Right lobe of liver (tissue), 6 donors: ENCODE data around the gene SLC24A4. TPM values are rescaled to one million over a fixed set of nuclear protein-coding genes. Genes with fewer than 3 reads are reported as not detected.

ENCODE experiments used
- ATAC-seq, 4 donors: fragments of 200-7000 bp; cut with Tn5 transposase; one replicate each; pipeline ENCODE4 v1.9.1; 2020; ENCODE audit warnings: mild to moderate bottlenecking in 4 of 4, moderate library complexity in 4 of 4
- DNase-seq, 3 donors: peaks; one replicate each; pipeline ENCODE4 v3.0.0-alpha.2; 2020
- H3K27ac ChIP-seq, 3 donors: fragments of 200-600 bp; one replicate each; pipeline ENCODE4 v1.8.0; 2022
- H3K27me3 ChIP-seq, 2 donors: fragments of 200-600 bp; one replicate each; pipeline ENCODE4 v1.8.0; 2022
- H3K36me3 ChIP-seq, 4 donors: fragments of 200-600 bp; sonication (generic) in 1 of 4; one replicate each; pipeline versions ENCODE4 v1.5.1 to v1.8.0; 2017 to 2022; ENCODE audit warnings: control low read depth in 1 of 4
- H3K4me1 ChIP-seq, 4 donors: fragments of 200-600 bp; sonication (generic) in 1 of 4; one replicate each; pipeline versions ENCODE4 v1.5.1 to v1.8.0; 2017 to 2022; ENCODE audit warnings: control low read depth in 1 of 4
- H3K4me3 ChIP-seq, 3 donors: fragments of 200-600 bp; one replicate each; pipeline ENCODE4 v1.8.0; 2022
- H3K9me3 ChIP-seq, 4 donors: fragments of 200-600 bp; sonication (generic) in 1 of 4; one replicate each; pipeline versions ENCODE4 v1.5.1 to v1.8.0; 2017 to 2022; ENCODE audit warnings: control low read depth in 1 of 4
- POLR2A ChIP-seq: fragments of 450-650 bp; IDR thresholded peaks from one replicate; pipeline ENCODE4 v1.6.1; 2017; ENCODE audit warnings: antibody characterized with exemption, mild to moderate bottlenecking
- WGBS: methylation state at CpG from one replicate; pipeline ENCODE4 v1.1.6; 2018; ENCODE audit warnings: low coverage, low lambda C conversion rate; ENCODE audit not compliant: insufficient coverage; ENCODE audit errors: missing lambda C conversion rate; 5-methylcytosine and 5-hydroxymethylcytosine counted together
- intact Hi-C, 2 donors: fragments of 100-400 bp; cut with DNase I; formaldehyde crosslinking; loops; one replicate each; pipeline versions ENCODE4 v1.11.2 to v1.14.1; 2022
- total RNA-seq, 6 experiments: library from RNA; depleted of rRNA in 2 of 6; stranded (reverse); fragments of >200 nt in 2 of 6; fragmentation: NEBNext Ultra II Directional in 3 of 6; extraction: Animal tissue kit (Norgen Biotek cat#: 25700) in 3 of 6; gene quantifications; one replicate each; pipeline versions ENCODE4 v1.1.0 to v1.2.4, GENCODE V29; 2016 to 2023
- TF ChIP-seq, protein P1 (sequence below), 4 donors: fragments of 200-600 bp in 3 of 4; fragments of 450-650 bp in 1 of 4; IDR thresholded peaks; one replicate each; pipeline versions ENCODE4 v1.5.1 to v1.8.0; 2016 to 2022; ENCODE audit warnings: antibody characterized with exemption in 4 of 4, mild to moderate bottlenecking in 2 of 4
- donor health status: DM: no; HTN: yes; CAD: no.
- donor health status: DM: no; HTN: no; CAD: no.
- donor health status: DM: no; HTN: no; CAD: no.
- donor health status: DM: no; HTN: yes; CAD: no.
- donor health status: DM: no; HTN: yes; CAD: no.

SLC24A4 gene
- total RNA-seq, 6 experiments from 2014 or later: 0.06 to 0.29 (median 0.21) TPM

- intact Hi-C loops: no loop called here
- WGBS: 87% methylated on average over 7 of the region's 10 CpGs
- Histone ChIP-seq H3K4me3 (no peak overlapping the region), H3K27ac (no peak overlapping the region), H3K27me3 (no peaks in the 10 kb centered on the region), H3K4me1 (no peaks in the 10 kb centered on the region), H3K36me3 (no peaks in the 10 kb centered on the region), H3K9me3 (no peaks in the 10 kb centered on the region)
- no peak for DNase-seq
- TF ChIP-seq, protein P1, sequence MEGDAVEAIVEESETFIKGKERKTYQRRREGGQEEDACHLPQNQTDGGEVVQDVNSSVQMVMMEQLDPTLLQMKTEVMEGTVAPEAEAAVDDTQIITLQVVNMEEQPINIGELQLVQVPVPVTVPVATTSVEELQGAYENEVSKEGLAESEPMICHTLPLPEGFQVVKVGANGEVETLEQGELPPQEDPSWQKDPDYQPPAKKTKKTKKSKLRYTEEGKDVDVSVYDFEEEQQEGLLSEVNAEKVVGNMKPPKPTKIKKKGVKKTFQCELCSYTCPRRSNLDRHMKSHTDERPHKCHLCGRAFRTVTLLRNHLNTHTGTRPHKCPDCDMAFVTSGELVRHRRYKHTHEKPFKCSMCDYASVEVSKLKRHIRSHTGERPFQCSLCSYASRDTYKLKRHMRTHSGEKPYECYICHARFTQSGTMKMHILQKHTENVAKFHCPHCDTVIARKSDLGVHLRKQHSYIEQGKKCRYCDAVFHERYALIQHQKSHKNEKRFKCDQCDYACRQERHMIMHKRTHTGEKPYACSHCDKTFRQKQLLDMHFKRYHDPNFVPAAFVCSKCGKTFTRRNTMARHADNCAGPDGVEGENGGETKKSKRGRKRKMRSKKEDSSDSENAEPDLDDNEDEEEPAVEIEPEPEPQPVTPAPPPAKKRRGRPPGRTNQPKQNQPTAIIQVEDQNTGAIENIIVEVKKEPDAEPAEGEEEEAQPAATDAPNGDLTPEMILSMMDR (IDR thresholded peaks at IDR 0.05): no peak
- no peak for ATAC-seq
Observed at GRCh38 chr14:92447416-92448197, 124.6 kb downstream of the SLC24A4 start.

- intact Hi-C loops: no loop called here
- ATAC-seq (no peak), DNase-seq (no peak)
- Histone ChIP-seq H3K36me3 (no peaks in the 10 kb centered on the region), H3K4me3 (no peak overlapping the region), H3K27me3 (no peaks in the 10 kb centered on the region), H3K9me3 (no peaks in the 10 kb centered on the region), H3K4me1 (no peaks in the 10 kb centered on the region), H3K27ac (no peak overlapping the region)
- TF ChIP-seq POLR2A: no peak
- TF ChIP-seq, protein P1 (IDR thresholded peaks at IDR 0.05): no peak
- WGBS: no CpG with 5 or more reads among the region's 6 CpGs
Observed at GRCh38 chr14:92448786-92449185, 125.8 kb downstream of the SLC24A4 start.

DNA sequence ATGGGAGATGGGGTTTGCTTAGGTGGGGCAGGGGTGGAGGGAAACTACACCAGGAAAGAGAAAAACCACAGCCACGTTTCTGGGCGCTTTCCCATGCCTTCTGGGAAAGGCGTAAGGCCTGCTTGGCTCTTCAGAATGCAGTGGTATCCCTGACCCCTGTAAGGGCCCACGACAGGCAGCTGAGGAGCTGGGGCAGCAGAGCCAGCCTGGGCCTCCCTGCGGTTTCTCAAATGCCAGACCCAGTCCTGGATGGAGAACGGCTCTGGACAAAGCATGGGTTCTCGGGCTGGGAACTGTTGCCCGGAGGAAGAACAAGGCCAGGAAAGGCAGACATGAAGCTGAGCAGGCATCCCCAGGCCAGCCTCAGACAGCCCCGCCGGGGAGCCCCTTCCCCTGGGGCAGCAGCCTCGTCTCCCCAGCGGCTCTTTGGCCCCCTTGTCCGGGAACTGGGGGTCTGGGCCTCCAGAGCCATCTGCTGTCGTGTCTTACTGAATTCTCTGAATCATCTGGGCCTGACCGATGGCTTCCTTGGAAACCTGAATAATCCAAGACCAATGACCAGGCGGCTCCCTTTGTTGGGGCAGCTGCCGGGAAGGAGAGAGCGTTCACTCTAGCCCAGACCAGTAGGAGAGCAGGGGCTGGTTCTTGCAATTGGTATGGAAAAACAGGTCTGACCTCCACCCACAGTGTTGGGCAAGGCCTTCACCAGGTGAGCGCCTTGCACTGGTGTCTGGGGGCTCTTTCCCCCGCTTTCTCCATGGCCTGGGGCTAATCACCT lies 126.6 kb downstream of the SLC24A4 start:
- ATAC-seq (no peak), DNase-seq (no peak)
- Histone ChIP-seq H3K4me1 (no peaks in the 10 kb centered on the region), H3K27ac (no peak overlapping the region), H3K36me3 (no peaks in the 10 kb centered on the region), H3K9me3 (no peaks in the 10 kb centered on the region), H3K27me3 (no peaks in the 10 kb centered on the region), H3K4me3 (no peak overlapping the region)
- intact Hi-C loops: no loop called here
- WGBS: 58% methylated on average over 4 of the region's 20 CpGs
- no peak for TF ChIP-seq POLR2A
- TF ChIP-seq, protein P1 (IDR thresholded peaks at IDR 0.05): no peak

DNA sequence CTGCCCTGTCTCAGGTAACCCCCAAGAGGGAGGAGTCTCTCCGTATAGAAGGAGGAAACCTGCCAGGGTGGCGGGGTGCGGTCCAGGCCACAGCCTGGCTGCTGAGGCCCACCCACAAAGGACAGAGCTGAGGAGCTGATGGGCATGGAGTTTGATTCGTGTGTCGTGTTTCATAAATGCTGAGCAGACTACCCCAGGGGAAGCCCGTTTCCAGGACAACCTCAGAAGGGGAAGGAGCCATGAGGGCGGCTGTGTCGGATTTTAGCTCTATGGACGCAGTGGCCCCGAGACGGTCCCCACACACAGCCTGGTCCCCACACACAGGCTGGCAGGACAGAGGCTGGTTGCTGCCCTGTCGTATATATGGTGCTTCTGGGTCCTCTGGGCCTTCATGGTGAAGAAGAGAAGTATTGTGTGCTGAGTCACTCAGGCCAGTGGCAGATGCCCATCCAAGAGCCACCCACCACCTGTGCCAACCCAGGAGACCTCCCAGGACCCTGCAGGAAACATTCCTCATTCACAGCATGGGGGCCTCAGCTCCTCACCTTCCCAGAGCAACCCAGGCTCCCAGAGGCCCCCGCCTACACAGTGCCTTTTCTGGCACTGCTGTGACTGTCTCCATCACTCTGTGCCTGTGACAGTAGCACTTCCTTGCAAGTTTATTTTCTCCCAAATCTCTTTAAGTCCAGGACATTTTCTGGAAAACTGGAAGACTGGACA lies 127.5 kb downstream of the SLC24A4 start:
- intact Hi-C loops: no loop called here
- TF ChIP-seq, protein P1 (IDR thresholded peaks at IDR 0.05): no peak
- no peak for TF ChIP-seq POLR2A
- no peaks in the 10 kb centered on the region for H3K36me3 ChIP-seq
- H3K27me3 ChIP-seq: no peaks in the 10 kb centered on the region
- H3K27ac ChIP-seq: no peak overlapping the region
- DNase-seq: no peak
- 52% methylated on average over 5 of the region's 13 CpGs for WGBS
- no peaks in the 10 kb centered on the region for H3K4me1 ChIP-seq
- no peaks in the 10 kb centered on the region for H3K9me3 ChIP-seq
- peak in 3 of 4 donors; percentile 5 to 23 (median 12) for ATAC-seq
- H3K4me3 ChIP-seq: no peak overlapping the region
